GM23248 (cell line): ENCODE data around the gene COG5. TPM values are rescaled to one million over a fixed set of nuclear protein-coding genes. Genes with fewer than 3 reads are reported as not detected.
A peak's percentile ranks its signal among the peaks of the same experiment; 100 is the strongest.

ENCODE experiments used
- DNase-seq: peaks from one replicate; pipeline ENCODE4 v3.0.0-alpha.2; 2015
- H2AFZ ChIP-seq: fragments of 200-600 bp; sonication (generic); 2 replicates; pipeline ENCODE4 v1.6.1; 2016; ENCODE audit warnings: antibody characterized with exemption
- H3F3A ChIP-seq: fragments of 200-600 bp; sonication (generic); 2 replicates; pipeline ENCODE4 v1.6.1; 2016; ENCODE audit warnings: mild to moderate bottlenecking, antibody characterized with exemption, mixed run types; ENCODE audit not compliant: insufficient read depth
- H3K27ac ChIP-seq: fragments of 200-600 bp; sonication (generic); 2 replicates; pipeline ENCODE4 v1.5.1; 2016; ENCODE audit warnings: mild to moderate bottlenecking
- H3K27me3 ChIP-seq: fragments of 200-600 bp; sonication (generic); replicated peaks from 2 replicates; pipeline ENCODE4 v1.6.1; 2016; ENCODE audit warnings: mild to moderate bottlenecking; ENCODE audit not compliant: insufficient read depth
- H3K36me3 ChIP-seq: fragments of 200-600 bp; sonication (generic); 2 replicates; pipeline ENCODE4 v1.6.1; 2016; ENCODE audit warnings: low read depth, mild to moderate bottlenecking
- H3K4me1 ChIP-seq: fragments of 200-600 bp; sonication (generic); 2 replicates; pipeline ENCODE4 v1.6.1; 2016; ENCODE audit warnings: mild to moderate bottlenecking; ENCODE audit not compliant: insufficient read depth
- H3K4me2 ChIP-seq: fragments of 200-600 bp; sonication (generic); one replicate; pipeline ENCODE4 v1.6.1; 2016; ENCODE audit warnings: mild to moderate bottlenecking; ENCODE audit not compliant: unreplicated experiment
- H3K4me3 ChIP-seq: fragments of 200-600 bp; sonication (generic); 2 replicates; pipeline ENCODE4 v1.5.1; 2016; ENCODE audit warnings: mild to moderate bottlenecking
- H3K79me2 ChIP-seq: fragments of 200-600 bp; sonication (generic); 2 replicates; pipeline ENCODE4 v1.6.1; 2016; ENCODE audit warnings: mild to moderate bottlenecking; ENCODE audit not compliant: insufficient read depth
- H3K9ac ChIP-seq: fragments of 200-600 bp; sonication (generic); 2 replicates; pipeline ENCODE4 v1.6.1; 2016; ENCODE audit warnings: mild to moderate bottlenecking
- H3K9me2 ChIP-seq: fragments of 200-600 bp; sonication (generic); 2 replicates; pipeline ENCODE4 v1.6.1; 2016; ENCODE audit warnings: mixed run types, mild to moderate bottlenecking, moderate library complexity; ENCODE audit not compliant: insufficient read depth
- H3K9me3 ChIP-seq: fragments of 200-600 bp; sonication (generic); one replicate; pipeline ENCODE4 v1.6.1; 2017; ENCODE audit warnings: low read depth
- H4K20me1 ChIP-seq: fragments of 200-600 bp; sonication (generic); 2 replicates; pipeline ENCODE4 v1.6.0; 2016; ENCODE audit not compliant: insufficient read depth
- EZH2 ChIP-seq: fragments of 200-600 bp; sonication (generic); IDR thresholded peaks from 2 replicates; pipeline ENCODE4 v1.6.1; 2018; ENCODE audit warnings: antibody characterized with exemption, mild to moderate bottlenecking; ENCODE audit not compliant: insufficient read depth, poor library complexity, severe bottlenecking
- EZH2phosphoT487 ChIP-seq: fragments of 200-600 bp; sonication (generic); IDR thresholded peaks from 2 replicates; pipeline ENCODE4 v1.6.1; 2018; ENCODE audit warnings: antibody characterized with exemption, moderate library complexity, mild to moderate bottlenecking, low read depth; ENCODE audit not compliant: insufficient read depth
- WGBS, 2 experiments: methylation state at CpG; one replicate each; pipeline ENCODE4 v1.1.6; 2015 to 2017; ENCODE audit warnings: low lambda C conversion rate in 2 of 2, low coverage in 1 of 2; ENCODE audit errors: missing lambda C conversion rate in 2 of 2; 5-methylcytosine and 5-hydroxymethylcytosine counted together
- in situ Hi-C: fragments of 300-500 bp; cut with MboI; formaldehyde crosslinking; loops from 2 replicates; pipeline ENCODE4 v1.15.0; 2020
- polyA plus RNA-seq: library from polyadenylated mRNA; unstranded; fragments of >200 nt; fragmentation: Nextera tagmentation; extraction: Ambion mirVana; gene quantifications from 2 replicates; pipeline ENCODE4 v1.2.1, GENCODE V29; 2016
- total RNA-seq: library from RNA; depleted of rRNA; stranded (reverse); fragments of >200 nt; shearing (Covaris generic); gene quantifications from 2 replicates; pipeline ENCODE4 v1.2.3, GENCODE V29; 2014

COG5 gene
- total and polyA plus RNA-seq, 2 experiments from 2014 or later = 20.7 to 26.0 TPM

DNA sequence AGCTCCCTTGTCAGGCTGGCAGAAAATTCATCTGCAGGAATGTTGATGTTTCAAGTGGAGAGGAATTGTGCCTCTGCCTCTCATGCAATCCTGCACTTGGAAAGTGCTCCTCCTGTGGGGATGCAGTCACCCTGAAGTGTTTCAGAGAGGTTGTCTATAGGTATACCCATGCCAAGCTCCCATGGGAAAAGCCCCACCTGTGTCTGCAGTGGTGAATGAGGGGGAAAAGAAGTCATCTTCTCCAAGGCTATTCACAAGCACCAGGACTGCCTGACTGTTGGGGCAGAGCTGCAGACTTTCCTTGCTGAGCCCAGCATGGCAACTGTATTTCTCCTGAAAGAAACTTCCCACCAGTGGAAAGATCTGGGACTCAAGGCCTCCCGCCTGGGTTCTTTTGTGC is 58.4 kb downstream of the COG5 start:
- no peak overlapping the region for H3K9ac ChIP-seq
- no peaks in the 10 kb centered on the region for H3K9me3 ChIP-seq
- peaks cover 5% of the 10 kb centered on the region; the same call in 1 of the 2 replicates for H3K36me3 ChIP-seq
- in situ Hi-C loops = no loop called here
- H3K9me2 ChIP-seq = no peaks in the 10 kb centered on the region
- H3K4me2 ChIP-seq = no peak overlapping the region
- H3K27ac ChIP-seq = no peak overlapping the region
- DNase-seq = no peak
- no peaks in the 10 kb centered on the region; the same call in 1 of the 2 replicates for H3K4me1 ChIP-seq
- peaks cover 8% of the 10 kb centered on the region; the same call in 1 of the 2 replicates for H3K79me2 ChIP-seq
- TF ChIP-seq EZH2phosphoT487 (no peak), EZH2 (no peak)
- WGBS, 2 experiments = 100% methylated on average over 1 of the region's 1 CpG
- no peaks in the 10 kb centered on the region for H3F3A ChIP-seq
- no peaks in the 10 kb centered on the region for H3K27me3 ChIP-seq
- no peaks in the 10 kb centered on the region for H4K20me1 ChIP-seq
- H2AFZ ChIP-seq = no peak overlapping the region
- no peak overlapping the region for H3K4me3 ChIP-seq

DNA sequence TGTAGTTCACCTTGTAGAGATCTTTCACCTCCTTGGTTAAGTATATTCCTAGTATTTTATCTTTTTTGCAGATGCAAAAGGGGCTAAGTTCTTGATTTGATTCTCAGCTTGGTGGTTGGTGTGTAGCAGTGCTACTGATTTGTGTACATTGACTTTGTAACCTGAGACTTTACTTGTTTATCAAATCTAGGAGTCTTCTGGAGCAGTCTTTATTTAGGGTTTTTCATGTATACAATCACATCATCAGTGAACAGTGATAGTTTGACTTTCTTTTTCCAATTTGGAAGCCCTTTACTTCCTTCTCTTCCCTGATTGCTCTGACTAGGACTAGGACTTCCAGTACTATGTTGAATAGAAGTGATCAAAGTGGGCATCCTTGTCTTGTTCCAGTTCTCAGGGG is 60.0 kb downstream of the COG5 start:
- Histone ChIP-seq H3K36me3 (peaks cover 5% of the 10 kb centered on the region; the same call in 1 of the 2 replicates), H3F3A (no peaks in the 10 kb centered on the region), H3K27ac (no peak overlapping the region), H2AFZ (no peak overlapping the region), H3K9me3 (no peaks in the 10 kb centered on the region), H3K4me1 (no peaks in the 10 kb centered on the region; the same call in 1 of the 2 replicates), H3K79me2 (peaks cover 8% of the 10 kb centered on the region; the same call in 1 of the 2 replicates), H3K9ac (no peak overlapping the region), H3K4me3 (no peak overlapping the region), H3K27me3 (no peaks in the 10 kb centered on the region), H4K20me1 (no peaks in the 10 kb centered on the region), H3K4me2 (no peak overlapping the region), H3K9me2 (no peaks in the 10 kb centered on the region)
- in situ Hi-C loops = no loop called here
- TF ChIP-seq EZH2phosphoT487 (no peak), EZH2 (no peak)
- DNase-seq = no peak

DNA sequence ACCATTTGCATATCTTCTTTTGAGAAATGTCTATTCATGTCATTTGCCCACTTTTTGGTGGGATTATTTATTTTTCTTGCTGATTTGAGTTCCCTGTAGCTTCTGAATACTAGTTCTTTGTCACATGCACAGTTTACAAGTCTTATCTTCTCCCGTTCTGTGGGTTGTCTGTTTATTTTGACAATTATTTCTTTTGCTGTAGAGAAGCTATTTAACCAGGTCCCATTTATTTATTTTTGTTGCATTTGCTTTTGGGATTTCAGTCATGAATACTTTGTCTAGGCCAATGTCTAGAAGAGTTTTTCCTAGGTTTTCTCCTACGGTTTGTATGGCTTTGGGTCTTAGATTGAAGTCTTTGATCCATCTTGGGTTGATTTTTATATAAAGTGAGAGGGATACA is 60.9 kb downstream of the COG5 start:
- no peak overlapping the region for H3K4me3 ChIP-seq
- TF ChIP-seq EZH2phosphoT487 (no peak), EZH2 (no peak)
- H3K9me3 ChIP-seq = no peaks in the 10 kb centered on the region
- H3K4me2 ChIP-seq = no peak overlapping the region
- H3K9ac ChIP-seq = no peak overlapping the region
- no peak for DNase-seq
- H3K79me2 ChIP-seq = peaks cover 17% of the 10 kb centered on the region; the same call in 1 of the 2 replicates
- in situ Hi-C loops = no loop called here
- no peaks in the 10 kb centered on the region for H4K20me1 ChIP-seq
- no peaks in the 10 kb centered on the region; the same call in 1 of the 2 replicates for H3K4me1 ChIP-seq
- no peak overlapping the region for H2AFZ ChIP-seq
- 98 to 100% methylated on average over 2 of the region's 2 CpGs for WGBS, 2 experiments
- no peaks in the 10 kb centered on the region for H3K9me2 ChIP-seq
- H3K36me3 ChIP-seq = peaks cover 5% of the 10 kb centered on the region; the same call in 1 of the 2 replicates
- no peaks in the 10 kb centered on the region for H3F3A ChIP-seq
- H3K27ac ChIP-seq = no peak overlapping the region
- H3K27me3 ChIP-seq = no peaks in the 10 kb centered on the region

DNA sequence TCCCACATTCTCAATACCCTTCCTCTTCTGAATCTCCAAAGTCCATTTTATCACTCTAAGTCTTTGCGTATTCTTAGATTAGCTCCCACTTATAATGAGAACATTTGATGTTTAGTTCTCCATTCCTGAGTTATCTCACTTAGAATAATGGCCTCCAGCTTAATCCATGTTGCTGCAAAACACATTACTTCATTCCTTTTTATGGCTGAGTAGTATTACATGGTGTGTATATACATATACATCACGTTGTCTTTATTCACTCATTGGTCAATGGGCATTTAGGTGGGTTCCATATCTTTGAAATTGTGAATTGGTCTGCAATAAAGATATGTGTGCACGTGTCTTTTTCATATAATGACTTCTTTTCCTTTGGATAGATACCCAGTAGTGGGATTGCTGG is 61.6 kb downstream of the COG5 start:
- no peak overlapping the region for H3K9ac ChIP-seq
- H3K4me2 ChIP-seq = no peak overlapping the region
- in situ Hi-C loops = no loop called here
- no peaks in the 10 kb centered on the region for H3F3A ChIP-seq
- H3K36me3 ChIP-seq = peaks cover 5% of the 10 kb centered on the region; the same call in 1 of the 2 replicates
- no peak overlapping the region for H3K4me3 ChIP-seq
- DNase-seq = no peak
- no peaks in the 10 kb centered on the region for H3K9me2 ChIP-seq
- TF ChIP-seq EZH2 (no peak), EZH2phosphoT487 (no peak)
- H4K20me1 ChIP-seq = no peaks in the 10 kb centered on the region
- H3K9me3 ChIP-seq = no peaks in the 10 kb centered on the region
- WGBS, 2 experiments = 94 to 97% methylated on average over 3 of the region's 3 CpGs
- H2AFZ ChIP-seq = no peak overlapping the region
- H3K4me1 ChIP-seq = no peaks in the 10 kb centered on the region; the same call in 1 of the 2 replicates
- no peaks in the 10 kb centered on the region for H3K27me3 ChIP-seq
- H3K79me2 ChIP-seq = peaks cover 24% of the 10 kb centered on the region; the same call in 1 of the 2 replicates
- H3K27ac ChIP-seq = no peak overlapping the region

DNA sequence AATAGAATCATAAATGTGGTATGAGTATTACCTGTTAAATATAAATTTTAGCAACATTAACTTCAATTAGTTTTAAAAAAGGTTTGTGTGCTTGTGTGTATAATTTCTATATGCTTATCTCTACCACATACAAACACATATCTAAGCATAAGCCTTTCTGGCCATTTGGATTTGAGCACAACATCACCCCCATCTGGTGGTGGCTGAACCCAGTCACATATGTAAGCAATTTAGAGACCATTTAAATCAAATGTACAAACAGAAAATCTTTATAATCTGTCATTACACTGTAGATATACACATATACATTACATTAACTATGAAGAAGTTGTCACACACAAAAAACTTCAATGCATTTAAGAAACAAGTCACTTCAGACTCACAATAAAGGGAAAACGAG is 62.1 kb downstream of the COG5 start:
- no peaks in the 10 kb centered on the region for H3K9me2 ChIP-seq
- no peaks in the 10 kb centered on the region for H3K27me3 ChIP-seq
- 59 to 76% methylated on average over 1 of the region's 1 CpG for WGBS, 2 experiments
- H3K9me3 ChIP-seq = no peaks in the 10 kb centered on the region
- no peaks in the 10 kb centered on the region; the same call in 1 of the 2 replicates for H3K4me1 ChIP-seq
- no peaks in the 10 kb centered on the region for H4K20me1 ChIP-seq
- no peaks in the 10 kb centered on the region for H3F3A ChIP-seq
- H3K36me3 ChIP-seq = peaks cover 5% of the 10 kb centered on the region; the same call in 1 of the 2 replicates
- no peak overlapping the region for H3K9ac ChIP-seq
- in situ Hi-C loops = no loop called here
- peaks cover 25% of the 10 kb centered on the region; the same call in 1 of the 2 replicates for H3K79me2 ChIP-seq
- TF ChIP-seq EZH2phosphoT487 = no peak
- TF ChIP-seq EZH2 = no peak
- H3K27ac ChIP-seq = no peak overlapping the region
- H3K4me3 ChIP-seq = no peak overlapping the region
- H3K4me2 ChIP-seq = no peak overlapping the region
- DNase-seq = peak; percentile 55
- H2AFZ ChIP-seq = no peak overlapping the region
